ACC112 (cell line): ENCODE results near the gene UNCX.

ENCODE experiments used
- H2AFZ ChIP-seq: fragments of 200-600 bp; sonication (generic); one replicate; pipeline ENCODE4 v1.6.0; 2017; ENCODE audit warnings: antibody characterized with exemption, low read length; ENCODE audit not compliant: unreplicated experiment
- H3K27ac ChIP-seq: fragments of 200-600 bp; sonication (generic); 2 replicates; pipeline ENCODE4 v1.5.1; 2014; ENCODE audit warnings: low read depth, mild to moderate bottlenecking, antibody characterized with exemption, low read length, moderate library complexity
- H3K27me3 ChIP-seq: fragments of 200-600 bp; sonication (generic); 2 replicates; pipeline ENCODE4 v1.6.1; 2014; ENCODE audit warnings: mild to moderate bottlenecking, antibody characterized with exemption, low read length, moderate library complexity, mixed read lengths; ENCODE audit not compliant: insufficient read depth
- H3K36me3 ChIP-seq: fragments of 200-600 bp; sonication (generic); 2 replicates; pipeline ENCODE4 v1.6.1; 2016; ENCODE audit warnings: mild to moderate bottlenecking, antibody characterized with exemption, low read length, moderate library complexity, mixed read lengths; ENCODE audit not compliant: insufficient read depth
- H3K4me1 ChIP-seq: fragments of 200-600 bp; sonication (generic); one replicate; pipeline ENCODE4 v1.6.1; 2016; ENCODE audit warnings: low read length, mixed read lengths; ENCODE audit not compliant: insufficient read depth, unreplicated experiment, control insufficient read depth
- H3K4me3 ChIP-seq: fragments of 200-600 bp; sonication (generic); 2 replicates; pipeline ENCODE4 v1.5.1; 2014; ENCODE audit warnings: mild to moderate bottlenecking, low read depth, low read length
- H3K79me2 ChIP-seq: fragments of 200-600 bp; sonication (generic); one replicate; pipeline ENCODE4 v1.6.0; 2016; ENCODE audit warnings: low read length; ENCODE audit not compliant: control insufficient read depth, unreplicated experiment, insufficient read depth

The UNCX gene

GRCh38 chr7:1262441-1262840 lies 29.8 kb downstream of the UNCX start:
- Histone ChIP-seq H3K36me3 (no peaks in the 10 kb centered on the region), H3K4me1 (no peaks in the 10 kb centered on the region), H2AFZ (no peak overlapping the region), H3K4me3 (no peak overlapping the region), H3K27me3 (peaks cover 86% of the 10 kb centered on the region), H3K27ac (no peak overlapping the region), H3K79me2 (no peaks in the 10 kb centered on the region)

DNA sequence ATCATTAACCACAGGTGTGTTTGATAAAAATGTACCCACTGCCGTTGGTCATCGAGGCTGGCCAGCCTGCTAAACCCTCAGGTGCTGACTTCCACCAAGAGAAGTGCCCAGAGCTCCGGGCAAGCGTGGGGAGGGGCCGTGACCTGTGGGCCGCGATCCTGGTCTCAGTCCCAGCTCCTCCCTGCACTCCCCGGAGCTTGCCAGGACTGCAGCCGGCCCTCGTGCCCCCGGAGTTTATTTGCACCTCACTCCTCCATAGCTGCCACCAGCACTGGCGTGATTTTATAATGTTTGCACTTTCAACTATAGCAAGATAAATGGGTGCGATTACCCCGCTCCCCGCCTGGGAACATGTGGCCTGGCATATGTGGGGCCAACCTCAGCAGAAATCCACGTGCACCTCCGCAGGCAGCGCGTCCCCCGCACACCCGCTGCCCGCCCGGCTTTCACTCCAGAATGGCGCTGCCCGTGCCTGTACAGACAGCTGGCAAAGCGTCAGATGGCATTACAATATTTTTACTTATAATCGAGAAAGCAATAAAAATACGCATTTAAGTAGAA lies 30.8 kb downstream of the UNCX start:
- no peaks in the 10 kb centered on the region for H3K36me3 ChIP-seq
- H3K4me3 ChIP-seq: no peak overlapping the region
- H3K79me2 ChIP-seq: no peaks in the 10 kb centered on the region
- H3K27ac ChIP-seq: no peak overlapping the region
- no peak overlapping the region for H2AFZ ChIP-seq
- H3K4me1 ChIP-seq: no peaks in the 10 kb centered on the region
- peaks cover 79% of the 10 kb centered on the region for H3K27me3 ChIP-seq

GRCh38 chr7:1264345-1265280 lies 31.9 kb downstream of the UNCX start:
- Histone ChIP-seq H3K36me3 (no peaks in the 10 kb centered on the region), H3K4me1 (no peaks in the 10 kb centered on the region), H3K79me2 (no peaks in the 10 kb centered on the region), H3K27me3 (peaks cover 84% of the 10 kb centered on the region), H2AFZ (no peak overlapping the region), H3K27ac (no peak overlapping the region), H3K4me3 (no peak overlapping the region)

DNA sequence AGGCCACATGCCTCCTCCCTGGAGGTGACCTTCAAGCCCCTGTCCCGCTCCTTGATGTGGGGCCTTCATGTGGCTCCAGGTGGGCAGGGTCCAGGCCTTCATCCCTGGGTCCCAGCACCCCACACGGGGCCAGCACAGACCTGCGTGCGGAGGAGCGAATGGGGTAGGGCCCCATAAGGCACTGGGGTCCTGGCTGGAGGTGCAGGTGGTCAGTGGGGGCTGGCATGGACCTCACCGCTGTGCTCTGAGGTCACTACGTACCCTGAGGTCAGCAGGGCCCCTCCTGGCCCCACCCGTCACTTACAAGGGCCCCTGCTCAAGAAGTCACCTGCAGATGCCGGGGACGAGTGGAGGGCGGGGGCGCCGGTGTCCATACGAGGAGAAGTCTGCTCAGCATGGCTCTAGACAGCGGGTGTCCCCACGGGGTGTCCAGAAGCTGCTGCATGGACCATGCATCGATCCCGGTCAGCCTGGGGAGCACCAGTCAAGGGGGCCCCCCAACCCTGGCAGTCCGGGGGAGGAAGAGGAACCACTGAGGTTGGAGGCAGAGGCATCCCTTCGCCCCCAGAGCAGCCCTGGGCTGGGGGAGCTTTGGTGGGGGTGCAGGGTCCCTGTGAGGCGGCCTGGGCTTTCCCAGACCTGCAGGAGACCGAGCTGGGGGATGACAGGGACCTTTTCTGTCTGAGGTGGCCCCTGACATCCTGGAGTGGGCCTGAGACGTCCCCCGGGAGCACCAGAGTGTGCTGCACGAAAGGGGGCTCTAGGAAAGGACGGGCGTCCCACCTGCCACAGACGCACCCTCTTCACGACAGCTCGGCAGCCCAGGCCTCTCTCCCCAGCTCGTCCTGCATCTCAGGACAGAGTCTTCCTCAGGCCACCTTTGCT lies 34.6 kb downstream of the UNCX start:
- no peak overlapping the region for H3K27ac ChIP-seq
- no peaks in the 10 kb centered on the region for H3K4me1 ChIP-seq
- H3K4me3 ChIP-seq: no peak overlapping the region
- H3K79me2 ChIP-seq: no peaks in the 10 kb centered on the region
- H3K27me3 ChIP-seq: peaks cover 73% of the 10 kb centered on the region
- no peaks in the 10 kb centered on the region for H3K36me3 ChIP-seq
- H2AFZ ChIP-seq: no peak overlapping the region

GRCh38 chr7:1268076-1268815 lies 35.6 kb downstream of the UNCX start:
- Histone ChIP-seq H3K4me1 (no peaks in the 10 kb centered on the region), H3K4me3 (no peak overlapping the region), H3K36me3 (no peaks in the 10 kb centered on the region), H3K27ac (no peak overlapping the region), H3K27me3 (peaks cover 63% of the 10 kb centered on the region), H2AFZ (no peak overlapping the region), H3K79me2 (no peaks in the 10 kb centered on the region)

DNA sequence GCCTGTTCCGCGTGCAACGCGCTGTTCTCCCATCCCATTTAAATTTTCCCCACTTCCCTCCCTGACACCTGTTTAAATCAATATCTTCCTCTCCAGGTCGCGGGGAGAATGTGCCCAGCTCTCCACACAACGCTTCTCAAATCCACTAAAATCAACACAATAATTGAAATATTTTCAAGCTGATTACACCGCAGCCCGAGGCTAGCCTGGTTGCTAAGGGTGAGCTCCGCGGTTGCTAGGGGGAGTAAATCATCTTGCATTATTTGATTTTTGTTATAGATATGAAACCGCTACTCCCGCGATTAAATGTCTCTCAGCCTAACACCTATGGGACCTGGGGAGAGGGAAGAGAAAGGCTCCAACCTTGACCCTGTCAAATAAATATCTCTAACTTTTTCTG lies 36.2 kb downstream of the UNCX start:
- H3K4me3 ChIP-seq: no peak overlapping the region
- H2AFZ ChIP-seq: no peak overlapping the region
- no peaks in the 10 kb centered on the region for H3K4me1 ChIP-seq
- no peaks in the 10 kb centered on the region for H3K36me3 ChIP-seq
- H3K79me2 ChIP-seq: no peaks in the 10 kb centered on the region
- peaks cover 57% of the 10 kb centered on the region for H3K27me3 ChIP-seq
- no peak overlapping the region for H3K27ac ChIP-seq

DNA sequence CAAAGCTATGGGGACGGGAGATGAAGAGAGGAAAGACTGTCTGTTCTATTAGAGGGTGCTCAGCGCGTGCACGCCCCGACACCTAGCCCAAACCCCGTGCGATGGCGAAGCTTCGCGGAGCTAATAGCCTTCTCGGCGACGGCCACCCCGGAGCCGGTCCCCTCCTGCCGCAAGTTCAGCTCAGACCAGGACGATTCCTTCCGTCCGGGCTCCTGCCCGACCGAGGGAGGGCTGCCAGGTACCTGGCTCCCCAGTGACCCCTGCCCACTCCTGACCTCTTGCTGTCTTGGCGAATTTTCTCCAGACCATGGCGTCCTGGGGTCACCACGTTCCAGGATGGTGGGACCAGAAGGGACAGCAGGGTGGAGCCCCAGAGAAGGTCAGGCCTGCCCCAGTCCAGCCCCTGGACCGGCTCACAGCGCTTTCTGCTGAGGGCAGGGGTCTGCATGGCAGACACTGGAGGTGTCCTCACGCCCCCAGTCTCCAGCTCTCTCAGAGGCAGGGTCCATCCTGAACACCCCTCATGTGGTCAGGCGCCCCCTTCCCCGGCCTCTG lies 36.7 kb downstream of the UNCX start:
- Histone ChIP-seq H3K4me1 (no peaks in the 10 kb centered on the region), H2AFZ (no peak overlapping the region), H3K79me2 (no peaks in the 10 kb centered on the region), H3K36me3 (no peaks in the 10 kb centered on the region), H3K27me3 (peaks cover 51% of the 10 kb centered on the region), H3K27ac (no peak overlapping the region), H3K4me3 (no peak overlapping the region)

DNA sequence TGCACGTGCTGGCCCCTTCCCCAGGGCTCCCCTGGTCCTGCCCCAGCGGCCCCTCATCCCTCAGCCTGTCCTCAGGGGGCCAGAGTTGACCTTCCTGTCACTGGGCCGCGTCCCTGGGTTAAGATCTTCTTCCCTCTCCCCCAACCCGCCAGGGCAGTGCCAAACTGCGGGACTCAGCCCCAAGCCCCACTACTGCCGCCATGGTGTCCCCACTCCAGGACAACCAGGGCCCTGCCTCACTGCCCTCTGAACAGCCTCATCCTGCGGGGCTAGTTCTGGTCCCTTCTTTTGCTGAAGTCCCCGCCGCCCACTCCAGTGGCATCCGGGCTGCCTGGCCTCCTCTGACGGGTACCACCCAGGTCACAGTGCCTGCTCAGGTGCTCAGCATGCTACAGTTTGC lies 37.5 kb downstream of the UNCX start:
- Histone ChIP-seq H3K4me1 (no peaks in the 10 kb centered on the region), H3K36me3 (no peaks in the 10 kb centered on the region), H3K79me2 (no peaks in the 10 kb centered on the region), H3K27ac (no peak overlapping the region), H3K27me3 (peaks cover 49% of the 10 kb centered on the region), H3K4me3 (no peak overlapping the region), H2AFZ (no peak overlapping the region)

GRCh38 chr7:1271046-1271445 lies 38.4 kb downstream of the UNCX start:
- Histone ChIP-seq H3K79me2 (no peaks in the 10 kb centered on the region), H2AFZ (no peak overlapping the region), H3K27me3 (peaks cover 49% of the 10 kb centered on the region), H3K36me3 (no peaks in the 10 kb centered on the region), H3K4me1 (no peaks in the 10 kb centered on the region), H3K27ac (no peak overlapping the region), H3K4me3 (no peak overlapping the region)

DNA sequence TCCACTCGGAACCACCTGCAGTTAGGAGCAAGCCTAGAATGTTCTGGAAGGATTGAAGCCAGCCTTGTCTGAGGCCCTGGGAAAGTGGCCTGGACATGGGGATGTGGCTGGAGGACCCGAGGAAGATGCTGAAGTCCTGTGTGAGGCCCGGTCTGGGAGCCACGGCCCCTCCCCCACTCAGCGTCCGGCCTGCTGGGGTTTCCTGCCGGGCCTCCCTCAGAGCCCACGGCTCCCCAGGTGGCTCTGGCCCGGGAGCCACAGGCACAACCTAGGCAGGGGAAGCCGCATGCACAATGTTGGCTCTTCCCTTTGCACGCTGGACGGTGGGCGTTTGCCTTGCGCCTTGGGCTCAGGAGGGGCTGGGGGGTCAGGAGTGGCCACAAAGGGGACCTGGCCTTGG lies 39.0 kb downstream of the UNCX start:
- no peaks in the 10 kb centered on the region for H3K4me1 ChIP-seq
- H3K36me3 ChIP-seq: no peaks in the 10 kb centered on the region
- H3K79me2 ChIP-seq: no peaks in the 10 kb centered on the region
- H2AFZ ChIP-seq: no peak overlapping the region
- H3K27ac ChIP-seq: no peak overlapping the region
- H3K27me3 ChIP-seq: peaks cover 49% of the 10 kb centered on the region
- H3K4me3 ChIP-seq: no peak overlapping the region
